H1 (cell line): ENCODE data around the gene CABP4. TPM values are rescaled to one million over a fixed set of nuclear protein-coding genes. Genes with fewer than 3 reads are reported as not detected.

Experiments
- CTCF ChIA-PET: fragments of 300-600 bp; sonication (Branson Sonifier 250); formaldehyde crosslinking; loops from one replicate; lab custom pipeline; 2021; ENCODE audit not compliant: partially characterized antibody; lab: Charles Lee
- POLR2A ChIA-PET: fragments of 300-600 bp; sonication (Branson Sonifier 250); formaldehyde crosslinking; loops from one replicate; lab custom pipeline; 2021; ENCODE audit warnings: inconsistent platforms; ENCODE audit not compliant: partially characterized antibody; lab: Charles Lee
- DNase-seq, 2 experiments: peaks; one replicate each; pipeline versions ENCODE4 v3.0.0 to v3.0.0-alpha.2; 2010 to 2022; ENCODE audit warnings: low spot score in 2 of 2, low read depth in 1 of 2, mixed read lengths in 1 of 2
- FAIRE-seq: peaks from 2 replicates; lab custom pipeline; 2011; peaks lifted over from hg19 to GRCh38; lab: Jason Lieb, UNC
- H2AFZ ChIP-seq: 2 replicates; pipeline ENCODE4 v1.8.1; 2012; ENCODE audit warnings: low read length, inconsistent platforms
- H2AK5ac ChIP-seq: 2 replicates; pipeline ENCODE4 v1.6.1; 2013; ENCODE audit warnings: low read depth, low read length
- H2BK120ac ChIP-seq: replicated peaks from 2 replicates; pipeline ENCODE3; 2013; ENCODE audit warnings: low read depth, low read length, inconsistent platforms
- H2BK12ac ChIP-seq: 2 replicates; pipeline ENCODE4 v1.6.1; 2013; ENCODE audit warnings: low read depth, low read length
- H2BK15ac ChIP-seq: 2 replicates; pipeline ENCODE4 v1.6.1; 2013; ENCODE audit warnings: low read length
- H2BK20ac ChIP-seq: 2 replicates; pipeline ENCODE4 v1.6.1; 2013; ENCODE audit warnings: low read length
- H2BK5ac ChIP-seq: 2 replicates; pipeline ENCODE4 v1.6.1; 2013; ENCODE audit warnings: low read depth, low read length
- H3K14ac ChIP-seq: 2 replicates; pipeline ENCODE4 v1.6.1; 2013; ENCODE audit warnings: inconsistent platforms; ENCODE audit not compliant: insufficient read length
- H3K18ac ChIP-seq: 2 replicates; pipeline ENCODE4 v1.6.1; 2013; ENCODE audit warnings: low read length; ENCODE audit errors: extremely low read depth
- H3K23ac ChIP-seq: 2 replicates; pipeline ENCODE4 v1.6.1; 2013; ENCODE audit warnings: inconsistent platforms; ENCODE audit not compliant: insufficient read length
- H3K23me2 ChIP-seq: 2 replicates; pipeline ENCODE4 v1.6.1; 2013; ENCODE audit warnings: low read depth, low read length
- H3K27ac ChIP-seq: 2 replicates; pipeline ENCODE4 v1.6.1; 2011; ENCODE audit warnings: low read depth, low read length, inconsistent platforms
- H3K27me3 ChIP-seq, 4 experiments: replicated peaks in 1 of 4; 1 replicate in 1 of 4; 2 replicates in 3 of 4; pipeline versions ENCODE4 v1.6.1 to v1.8.1; 2011 to 2013; ENCODE audit warnings: low read length in 3 of 4, mild to moderate bottlenecking in 3 of 4, inconsistent platforms in 2 of 4, mixed read lengths in 2 of 4, moderate library complexity in 1 of 4; ENCODE audit not compliant: control insufficient read depth in 3 of 4, insufficient read depth in 3 of 4; ENCODE audit errors: extremely low read depth in 1 of 4
- H3K36me3 ChIP-seq, 4 experiments: 2 replicates each; pipeline versions ENCODE4 v1.6.1 to v1.8.1; 2011 to 2013; ENCODE audit warnings: mild to moderate bottlenecking in 4 of 4, low read length in 3 of 4, moderate library complexity in 2 of 4, control low read depth in 1 of 4, inconsistent platforms in 1 of 4; ENCODE audit not compliant: insufficient read depth in 4 of 4, control insufficient read depth in 2 of 4
- H3K4ac ChIP-seq: replicated peaks from 2 replicates; pipeline ENCODE3; 2013; ENCODE audit warnings: low read length, low read depth, mixed read lengths, inconsistent platforms; ENCODE audit not compliant: insufficient read length
- H3K4me1 ChIP-seq, 4 experiments: replicated peaks in 1 of 4; 1 replicate in 1 of 4; 2 replicates in 3 of 4; pipeline versions ENCODE4 v1.6.1 to v1.8.1; 2011 to 2013; ENCODE audit warnings: low read length in 3 of 4, inconsistent platforms in 2 of 4, mixed read lengths in 1 of 4; ENCODE audit not compliant: insufficient read depth in 4 of 4, control insufficient read depth in 3 of 4
- H3K4me2 ChIP-seq, 2 experiments: 2 replicates each; pipeline versions ENCODE4 v1.6.1 to v1.8.1; 2011 to 2013; ENCODE audit warnings: low read depth in 2 of 2, low read length in 2 of 2, control low read depth in 1 of 2, inconsistent platforms in 1 of 2, mild to moderate bottlenecking in 1 of 2; ENCODE audit not compliant: insufficient read depth in 1 of 2
- H3K4me3 ChIP-seq, 4 experiments: fragments of 200-600, 300-600 bp in 1 of 4; sonication (generic), shearing (Covaris generic), sonication (Bioruptor Twin) in 1 of 4; 2 replicates each; pipeline versions ENCODE4 v1.5.1 to v1.8.1; 2011 to 2016; ENCODE audit warnings: low read length in 4 of 4, low read depth in 3 of 4, control low read depth in 2 of 4, inconsistent platforms in 2 of 4, mild to moderate bottlenecking in 2 of 4, mixed read lengths in 1 of 4, moderate library complexity in 1 of 4; ENCODE audit not compliant: insufficient read depth in 2 of 4; ENCODE audit errors: extremely low read depth in 1 of 4
- H3K56ac ChIP-seq: replicated peaks from 2 replicates; pipeline ENCODE3; 2013; ENCODE audit warnings: low read depth, mild to moderate bottlenecking, mixed read lengths, low read length, inconsistent platforms; ENCODE audit not compliant: insufficient read length
- H3K79me1 ChIP-seq: 2 replicates; pipeline ENCODE4 v1.6.1; 2013; ENCODE audit warnings: low read depth, low read length, control low read depth
- H3K79me2 ChIP-seq, 2 experiments: 2 replicates each; pipeline versions ENCODE4 v1.6.1 to v1.8.1; 2012 to 2013; ENCODE audit warnings: low read length in 2 of 2, mild to moderate bottlenecking in 2 of 2, inconsistent platforms in 1 of 2; ENCODE audit not compliant: insufficient read depth in 2 of 2, control insufficient read depth in 1 of 2
- H3K9ac ChIP-seq, 4 experiments: replicated peaks in 1 of 4; 1 replicate in 1 of 4; 2 replicates in 3 of 4; pipeline versions ENCODE4 v1.6.1 to v1.8.1; 2011 to 2013; ENCODE audit warnings: low read depth in 3 of 4, low read length in 3 of 4, control low read depth in 2 of 4, mild to moderate bottlenecking in 2 of 4, moderate library complexity in 2 of 4, inconsistent platforms in 1 of 4; ENCODE audit errors: extremely low read depth in 1 of 4
- H3K9me3 ChIP-seq, 2 experiments: 2 replicates each; pipeline versions ENCODE4 v1.6.1 to v1.8.1; 2012 to 2013; ENCODE audit warnings: mild to moderate bottlenecking in 2 of 2, moderate library complexity in 2 of 2, control low read depth in 1 of 2, inconsistent platforms in 1 of 2, low read depth in 1 of 2, low read length in 1 of 2, mixed read lengths in 1 of 2; ENCODE audit not compliant: insufficient read depth in 2 of 2
- H4K20me1 ChIP-seq, 2 experiments: replicated peaks in 1 of 2; 2 replicates each; pipeline versions ENCODE3 to v1.8.1; 2011 to 2013; ENCODE audit warnings: inconsistent platforms in 2 of 2, low read length in 2 of 2, mild to moderate bottlenecking in 1 of 2; ENCODE audit not compliant: insufficient read depth in 2 of 2, control insufficient read depth in 1 of 2
- H4K5ac ChIP-seq: 2 replicates; pipeline ENCODE4 v1.6.1; 2013; ENCODE audit warnings: low read length, low read depth, mixed read lengths, inconsistent platforms; ENCODE audit not compliant: insufficient read length
- H4K8ac ChIP-seq: 2 replicates; pipeline ENCODE4 v1.8.0; 2013; ENCODE audit warnings: mild to moderate bottlenecking, moderate library complexity, low read length, inconsistent platforms; ENCODE audit not compliant: insufficient read depth; ENCODE audit errors: extremely low read depth
- H4K91ac ChIP-seq: replicated peaks from 2 replicates; pipeline ENCODE3; 2013; ENCODE audit warnings: low read length, mixed read lengths, inconsistent platforms; ENCODE audit not compliant: insufficient read length
- ASH2L ChIP-seq: fragments of 200-600, 300-600 bp; sonication (generic); IDR thresholded peaks from one replicate; pipeline ENCODE4 v1.7.1; 2017; ENCODE audit warnings: low read length
- BACH1 ChIP-seq: IDR thresholded peaks from 2 replicates; pipeline ENCODE4 v1.6.1; 2012; ENCODE audit warnings: low read length, improper control_type of control experiment
- CREB1 ChIP-seq: IDR thresholded peaks from 2 replicates; pipeline ENCODE4 v1.6.1; 2012; ENCODE audit warnings: inconsistent platforms
- KDM5A ChIP-seq: fragments of 200-600 bp; IDR thresholded peaks from 2 replicates; pipeline ENCODE4 v1.7.1; 2012; ENCODE audit warnings: mild to moderate bottlenecking, low read length, inconsistent platforms, mixed read lengths
- POLR2A ChIP-seq, 2 experiments: IDR thresholded peaks; 1 replicate in 1 of 2; 2 replicates in 1 of 2; pipeline ENCODE4 v1.6.1; 2011; ENCODE audit warnings: low read depth in 2 of 2, low read length in 2 of 2, mild to moderate bottlenecking in 2 of 2; ENCODE audit errors: control extremely low read depth in 1 of 2
- YY1 ChIP-seq: IDR thresholded peaks from 2 replicates; pipeline ENCODE4 v1.6.1; 2011; ENCODE audit warnings: low read depth, mild to moderate bottlenecking, low read length
- WGBS, 2 experiments: shearing (Covaris generic) in 1 of 2; methylation state at CpG; one replicate each; pipeline versions ENCODE4 v1.1.6 to v1.1.7; 2013 to 2015; ENCODE audit warnings: low lambda C conversion rate in 2 of 2, mixed read lengths in 2 of 2, inconsistent platforms in 1 of 2, low coverage in 1 of 2, missing lambda C conversion rate in 1 of 2; ENCODE audit not compliant: insufficient replicate concordance in 2 of 2, insufficient coverage in 1 of 2, insufficient read length in 1 of 2; ENCODE audit errors: extremely low coverage in 1 of 2, missing lambda C conversion rate in 1 of 2; 5-methylcytosine and 5-hydroxymethylcytosine counted together
- polyA plus RNA-seq, 7 experiments: library from polyadenylated mRNA; depleted of rRNA in 3 of 7; stranded (reverse) in 5 of 7; unstranded in 2 of 7; fragments of >200 nt in 5 of 7; fragments of 200-250 nt in 2 of 7; gene quantifications; 1 replicate in 5 of 7; 2 replicates in 1 of 7; 4 replicates in 1 of 7; pipeline versions ENCODE4 v1.2.1 to v1.2.3, GENCODE V29; 2011 to 2013; ENCODE audit warnings: missing spikeins in 2 of 7, mixed read lengths in 2 of 7
- total RNA-seq: library from RNA; stranded (reverse); fragmentation: NEBNext Ultra II Directional; extraction: Animal tissue kit (Norgen Biotek cat#: 25700); gene quantifications from 2 replicates; pipeline ENCODE4 v1.2.1, GENCODE V29; 2021
- TF ChIP-seq, protein P1 (sequence below): IDR thresholded peaks from 2 replicates; pipeline ENCODE4 v1.6.1; 2011; ENCODE audit warnings: low read depth, mild to moderate bottlenecking, low read length; ENCODE audit not compliant: insufficient read depth

Gene CABP4
- total and polyA plus RNA-seq, 2 of the 8 experiments (the other 6 are each of a cell fraction or from before 2014, with no cell fraction given): not detected

DNA sequence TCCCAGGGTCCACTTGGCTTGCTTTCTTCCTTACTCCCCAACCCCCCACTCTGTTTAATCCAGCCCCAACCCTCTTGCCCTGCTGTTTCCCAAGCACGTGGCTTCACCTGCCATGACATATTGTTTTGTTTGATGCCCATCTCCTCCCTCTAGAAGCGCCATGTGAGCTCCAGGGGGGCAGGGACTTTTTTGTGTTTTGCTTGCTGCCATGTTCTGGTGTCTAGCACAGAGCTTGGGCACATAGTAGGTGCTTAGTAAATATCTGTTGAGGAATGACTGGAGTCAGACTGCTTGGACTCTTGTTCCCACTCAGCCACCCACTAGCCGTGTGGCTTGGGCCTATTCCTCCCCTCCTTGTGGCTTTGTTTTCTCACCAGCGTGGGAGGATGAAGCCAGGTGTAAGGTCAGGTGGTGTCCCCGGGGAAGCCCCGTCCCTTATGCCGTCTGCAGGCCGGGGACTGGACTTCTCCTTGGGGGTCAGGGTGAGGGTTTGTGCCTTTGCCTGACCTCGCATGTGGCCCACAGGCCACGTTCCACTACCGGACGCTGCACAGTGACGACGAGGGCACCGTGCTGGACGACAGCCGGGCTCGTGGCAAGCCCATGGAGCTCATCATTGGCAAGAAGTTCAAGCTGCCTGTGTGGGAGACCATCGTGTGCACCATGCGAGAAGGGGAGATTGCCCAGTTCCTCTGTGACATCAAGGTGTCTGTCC lies 31.5 kb downstream of the CABP4 start:
- no peak for DNase-seq
- H3K4me1 ChIP-seq: peaks cover 0 to 3% (median 3%) of the 10 kb centered on the region in 4 experiments; a peak in 3 of 7 replicates
- no peak overlapping the region for H2AK5ac ChIP-seq
- no peak overlapping the region for H3K56ac ChIP-seq
- H3K79me1 ChIP-seq: no peaks in the 10 kb centered on the region
- FAIRE-seq: no peak
- H3K14ac ChIP-seq: no peak overlapping the region
- H4K91ac ChIP-seq: peak overlapping the region; percentile 40
- H4K20me1 ChIP-seq: peaks cover 0 to 7% of the 10 kb centered on the region in 2 experiments
- no peak overlapping the region; a peak in 1 of 7 replicates for H3K9ac ChIP-seq
- no peaks in the 10 kb centered on the region for H3K9me3 ChIP-seq
- H3K4me2 ChIP-seq: no peak overlapping the region
- H4K5ac ChIP-seq: no peak overlapping the region
- H2BK5ac ChIP-seq: peak overlapping the region; percentile 16; the same call in 1 of the 2 replicates
- peak overlapping the region; percentile 78; the same call in 1 of the 2 replicates for H4K8ac ChIP-seq
- H2BK120ac ChIP-seq: no peak overlapping the region
- peak overlapping the region; percentile 38 for H3K4ac ChIP-seq
- no peak overlapping the region for H2AFZ ChIP-seq
- no peak overlapping the region; the same call in 1 of the 2 replicates for H3K18ac ChIP-seq
- no peak overlapping the region for H3K23ac ChIP-seq
- H3K36me3 ChIP-seq: peaks cover 0 to 7% (median 1%) of the 10 kb centered on the region in 4 experiments; a peak in 2 of 8 replicates
- H3K27ac ChIP-seq: no peak overlapping the region
- WGBS, 2 experiments: 94% methylated on average over 20 of the region's 20 CpGs; no CpG with 5 or more reads in 1 of the 2 experiments
- H3K79me2 ChIP-seq: no peaks in the 10 kb centered on the region
- no peak overlapping the region for H2BK15ac ChIP-seq
- H3K27me3 ChIP-seq: peaks cover 0 to 10% (median 9%) of the 10 kb centered on the region in 4 experiments; a peak in 6 of 7 replicates
- H3K4me3 ChIP-seq: no peak overlapping the region
- POLR2A ChIA-PET: interaction anchor here (1.0 to 1.6 kb wide), 4 partner anchors 17 to 21 kb away, joined by 3 to 4 read pairs (median 3); partner anchors contain the start of gene CDK2AP2
- no peaks in the 10 kb centered on the region for H3K23me2 ChIP-seq
- TF ChIP-seq BACH1: no peak
- TF ChIP-seq, protein P1, sequence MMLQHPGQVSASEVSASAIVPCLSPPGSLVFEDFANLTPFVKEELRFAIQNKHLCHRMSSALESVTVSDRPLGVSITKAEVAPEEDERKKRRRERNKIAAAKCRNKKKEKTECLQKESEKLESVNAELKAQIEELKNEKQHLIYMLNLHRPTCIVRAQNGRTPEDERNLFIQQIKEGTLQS: no peak
- no peak for TF ChIP-seq CREB1
- no peak for TF ChIP-seq YY1
- no peak for TF ChIP-seq KDM5A
- TF ChIP-seq ASH2L: no peak
- TF ChIP-seq POLR2A (IDR thresholded peaks at IDR 0.05; ENCODE audit: control extremely low read depth in 1 of 2, low read depth in 2 of 2, low read length in 2 of 2): no peak
- H2BK12ac ChIP-seq: no peak overlapping the region
- CTCF ChIA-PET: interaction anchor here (0.7 to 1.2 kb wide), 2 partner anchors 107 to 136 kb away, joined by 3 read pairs; no protein-coding TSS in a partner anchor
- no peak overlapping the region for H2BK20ac ChIP-seq
